K562 (cell line): ENCODE data around the gene SLC24A3. TPM values are rescaled to one million over a fixed set of nuclear protein-coding genes. Genes with fewer than 3 reads are reported as not detected.

ENCODE experiments used
- ATAC-seq: fragments of 200-7000 bp; cut with Tn5 transposase; 3 replicates; pipeline ENCODE4 v1.9.1; 2020; ENCODE audit warnings: moderate library complexity
- BruUV-seq: library from RNA; stranded (reverse); fragments of 400-500 nt; replicated peaks from 2 replicates; lab custom pipeline; 2021; lab: Mats Ljungman, UMichigan
- CTCF ChIA-PET: fragments of 300-600 bp; formaldehyde crosslinking; extraction: SDS; loops from one replicate; lab custom pipeline; 2021; ENCODE audit warnings: low intra/inter-chr PET ratio; lab: Yijun Ruan, JAX
- POLR2A ChIA-PET: fragments of 300-600, 350-650 bp; sonication (Branson Sonifier 250); formaldehyde crosslinking; extraction: SDS; loops from one replicate; lab custom pipeline; 2021; ENCODE audit warnings: antibody characterized with exemption, inconsistent platforms; lab: Yijun Ruan, JAX
- DNase-seq, 4 experiments: peaks; one replicate each; pipeline versions ENCODE4 v3.0.0 to v3.0.0-alpha.2; 2011 to 2018; ENCODE audit warnings: low spot score in 3 of 4, mixed read lengths in 3 of 4; ENCODE audit errors: extremely low read depth in 1 of 4
- FAIRE-seq: peaks from 2 replicates; lab custom pipeline; 2011; peaks lifted over from hg19 to GRCh38; lab: Jason Lieb, UNC
- H2AFZ ChIP-seq: 2 replicates; pipeline ENCODE4 v1.6.0; 2011; ENCODE audit warnings: low read depth, low read length, control low read depth, inconsistent platforms
- H3K27ac ChIP-seq: fragments of 200-600 bp; 3 replicates; pipeline ENCODE4 v1.8.0; 2011; ENCODE audit warnings: low read depth, mild to moderate bottlenecking, control low read depth, inconsistent platforms, low read length, moderate library complexity, mixed read lengths; ENCODE audit errors: extremely low read depth
- H3K27me3 ChIP-seq, 2 experiments: fragments of 300-600 bp in 1 of 2; 2 replicates in 1 of 2; 3 replicates in 1 of 2; pipeline versions ENCODE4 v1.6.0 to v1.8.0; 2011; ENCODE audit warnings: inconsistent platforms in 2 of 2, low read length in 2 of 2, mild to moderate bottlenecking in 1 of 2, mixed read lengths in 1 of 2, moderate library complexity in 1 of 2; ENCODE audit not compliant: control insufficient read depth in 2 of 2, insufficient read depth in 2 of 2
- H3K36me3 ChIP-seq: fragments of 300-600 bp; 3 replicates; pipeline ENCODE4 v1.8.0; 2011; ENCODE audit warnings: mild to moderate bottlenecking, low read length, inconsistent platforms; ENCODE audit not compliant: control insufficient read depth, insufficient read depth
- H3K4me1 ChIP-seq, 2 experiments: fragments of 200-600 bp in 1 of 2; replicated peaks in 1 of 2; 2 replicates in 1 of 2; 3 replicates in 1 of 2; pipeline versions ENCODE4 v1.5.1 to v1.8.0; 2011; ENCODE audit warnings: inconsistent platforms in 2 of 2, low read length in 2 of 2, mild to moderate bottlenecking in 1 of 2, mixed read lengths in 1 of 2, moderate library complexity in 1 of 2; ENCODE audit not compliant: control insufficient read depth in 2 of 2, insufficient read depth in 2 of 2
- H3K4me2 ChIP-seq: 2 replicates; pipeline ENCODE4 v1.6.1; 2011; ENCODE audit warnings: low read length, control low read depth, inconsistent platforms, mixed read lengths; ENCODE audit not compliant: insufficient read depth
- H3K4me3 ChIP-seq: fragments of 200-600 bp; sonication (generic), shearing (Covaris generic); 2 replicates; pipeline ENCODE4 v1.5.1; 2016; ENCODE audit warnings: control low read depth, inconsistent platforms
- H3K79me2 ChIP-seq: fragments of 200-600 bp; 3 replicates; pipeline ENCODE4 v1.8.0; 2011; ENCODE audit warnings: low read length, inconsistent platforms; ENCODE audit not compliant: control insufficient read depth, insufficient read depth
- H3K9ac ChIP-seq, 2 experiments: 2 replicates each; pipeline versions ENCODE4 v1.6.0 to v1.6.1; 2011; ENCODE audit warnings: low read depth in 2 of 2, low read length in 2 of 2, control low read depth in 1 of 2, inconsistent platforms in 1 of 2, mild to moderate bottlenecking in 1 of 2, mixed read lengths in 1 of 2; ENCODE audit not compliant: insufficient read depth in 1 of 2
- H3K9me1 ChIP-seq: one replicate; pipeline ENCODE4 v1.6.0; 2011; ENCODE audit warnings: inconsistent platforms, mild to moderate bottlenecking, low read length, moderate library complexity; ENCODE audit not compliant: control insufficient read depth, insufficient read depth
- H3K9me3 ChIP-seq: replicated peaks from 2 replicates; pipeline ENCODE4 v1.5.1; 2011; ENCODE audit warnings: low read depth, low read length, inconsistent platforms; ENCODE audit not compliant: control insufficient read depth, insufficient read depth
- H4K20me1 ChIP-seq: replicated peaks from 2 replicates; pipeline ENCODE4 v1.6.1; 2011; ENCODE audit warnings: low read length, inconsistent platforms, mixed read lengths; ENCODE audit not compliant: control insufficient read depth, insufficient read depth
- ATF2 ChIP-seq: sonication (generic); formaldehyde crosslinking; IDR thresholded peaks from 2 replicates; pipeline ENCODE4 v1.8.1; 2022; ENCODE audit warnings: missing genetic modification reagents
- ELF2 ChIP-seq: fragments of 250-450 bp; sonication (Bioruptor Pico); IDR thresholded peaks from 2 replicates; pipeline ENCODE4 v1.5.0; 2021; ENCODE audit warnings: mild to moderate bottlenecking
- ESRRA ChIP-seq: fragments of 450-650 bp; IDR thresholded peaks from 2 replicates; pipeline ENCODE4 v1.6.1; 2014; ENCODE audit warnings: low read depth, mild to moderate bottlenecking, moderate library complexity, borderline replicate concordance
- GTF2F1 ChIP-seq: IDR thresholded peaks from 2 replicates; pipeline ENCODE4 v1.6.1; 2011; ENCODE audit warnings: low read depth, low read length, improper control_type of control experiment
- NFIC ChIP-seq: fragments of 450-650 bp; IDR thresholded peaks from 2 replicates; pipeline ENCODE4 v1.6.1; 2017; ENCODE audit warnings: mild to moderate bottlenecking, inconsistent platforms
- PHB ChIP-seq: fragments of 250-450 bp; sonication (Bioruptor Pico); IDR thresholded peaks from 2 replicates; pipeline ENCODE4 v1.5.0; 2021
- ZBTB49 ChIP-seq: sonication (generic); formaldehyde crosslinking; IDR thresholded peaks from 2 replicates; pipeline ENCODE4 v1.8.0; 2022; ENCODE audit warnings: missing genetic modification reagents, mild to moderate bottlenecking, borderline replicate concordance
- ZNF121 ChIP-seq: sonication (generic); formaldehyde crosslinking; conservative IDR thresholded peaks from 2 replicates; pipeline ENCODE4 v1.8.0; 2022; ENCODE audit warnings: missing genetic modification reagents
- ZNF707 ChIP-seq: fragments of 250-450 bp; sonication (Bioruptor Pico); conservative IDR thresholded peaks from 2 replicates; pipeline ENCODE4 v1.8.0; 2022; ENCODE audit warnings: inconsistent platforms, mild to moderate bottlenecking, moderate library complexity
- WGBS: fragments of 100-300 bp; shearing (Covaris generic); methylation state at CpG from one replicate; pipeline ENCODE4 v1.1.6; 2016; ENCODE audit warnings: low coverage, mixed read lengths; ENCODE audit not compliant: insufficient coverage; ENCODE audit errors: missing lambda C conversion rate; 5-methylcytosine and 5-hydroxymethylcytosine counted together
- in situ Hi-C: fragments of 300-500 bp; cut with MboI; formaldehyde crosslinking; loops from 4 replicates; pipeline ENCODE4 v1.15.0; 2018; ENCODE audit warnings: inconsistent platforms, mixed read lengths
- intact Hi-C: fragments of 100-400 bp; cut with micrococcal nuclease; formaldehyde crosslinking; loops from 2 replicates; pipeline ENCODE4 v1.14.2; 2022
- polyA plus RNA-seq, 8 experiments: library from polyadenylated mRNA; depleted of rRNA in 4 of 8; stranded (reverse) in 5 of 8; unstranded in 3 of 8; fragments of >200 nt; fragmentation: Nextera tagmentation in 2 of 8; fragmentation: Illumina TruSeq in 1 of 8; extraction: Ambion mirVana in 2 of 8; extraction: Trizol in 1 of 8; gene quantifications; 2 replicates each; pipeline versions ENCODE4 v1.2.1 to v1.2.3, GENCODE V29; 2011 to 2014; ENCODE audit warnings: inconsistent platforms in 1 of 8, missing spikeins in 1 of 8
- total RNA-seq, 7 experiments: library from RNA; depleted of rRNA in 6 of 7; stranded (reverse); fragments of >200 nt in 6 of 7; fragmentation: Illumina TruSeq in 2 of 7; extraction: Trizol in 2 of 7; gene quantifications; 2 replicates each; pipeline versions ENCODE4 v1.2.1 to v1.2.3, GENCODE V29; 2011 to 2021; ENCODE audit warnings: low replicate concordance in 1 of 7

The SLC24A3 gene
- total and polyA plus RNA-seq, 9 of the 15 experiments (the other 6 are each of a cell fraction or from before 2014, with no cell fraction given) = not detected

DNA sequence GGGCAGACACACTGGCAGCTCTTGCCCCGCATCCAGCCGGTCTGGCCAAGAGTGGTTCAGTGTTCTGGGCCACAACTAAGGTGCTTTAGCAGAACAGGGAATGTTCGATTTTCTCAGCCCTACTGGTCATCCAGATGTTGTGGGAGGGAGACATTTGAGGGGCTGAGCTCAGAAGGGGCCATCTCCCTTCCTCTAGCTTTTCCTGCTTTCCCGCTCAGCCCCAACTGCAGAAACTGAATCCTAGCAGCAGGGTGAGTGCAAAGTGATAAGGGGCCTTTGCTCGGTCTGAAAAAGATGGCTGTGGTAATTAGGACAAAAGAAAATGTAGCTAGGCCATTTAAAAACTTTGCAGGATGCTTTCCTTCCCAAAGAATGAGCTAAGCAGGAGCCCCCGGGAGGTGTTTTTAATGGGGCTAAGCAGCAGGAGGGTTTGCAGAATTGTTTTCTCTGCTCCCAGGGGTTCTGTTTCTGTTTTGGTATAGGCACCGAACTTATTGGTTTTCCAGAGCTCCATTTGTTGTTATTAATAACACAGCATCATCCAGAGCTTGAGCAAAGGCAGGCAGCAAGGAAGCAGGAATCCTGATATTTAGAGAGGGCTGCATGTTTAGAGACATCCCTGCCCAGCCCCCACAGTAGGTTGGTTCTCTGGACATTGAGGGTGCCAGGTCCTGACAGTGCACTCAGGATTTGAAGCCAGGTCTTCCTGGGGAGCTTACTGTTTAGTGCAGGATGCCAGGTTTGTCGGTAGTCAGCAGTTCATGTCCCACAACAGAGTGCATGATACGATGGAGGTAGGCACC is 210.9 kb downstream of the SLC24A3 start:
- BruUV-seq = no TSS peak
- Histone ChIP-seq H3K36me3 (no peaks in the 10 kb centered on the region), H3K27ac (no peak overlapping the region), H4K20me1 (no peaks in the 10 kb centered on the region), H3K9me1 (no peaks in the 10 kb centered on the region), H2AFZ (no peak overlapping the region), H3K4me3 (no peak overlapping the region), H3K79me2 (no peaks in the 10 kb centered on the region), H3K4me2 (no peak overlapping the region), H3K27me3 (peaks cover 0 to 7% of the 10 kb centered on the region in 2 experiments; a peak in 1 of 5 replicates), H3K9ac (no peak overlapping the region), H3K4me1 (no peaks in the 10 kb centered on the region; a peak in 1 of 5 replicates), H3K9me3 (no peaks in the 10 kb centered on the region)
- ChIA-PET CTCF (no interaction called here), POLR2A (no interaction called here)
- ATAC-seq (no peak), FAIRE-seq (no peak), DNase-seq (no peak)
- WGBS = 0% methylated on average over 6 of the region's 9 CpGs
- in situ Hi-C loops = no loop called here
- intact Hi-C loops = no loop called here
- TF ChIP-seq ELF2 (CRISPR knock-in tag) = no peak
- no peak for TF ChIP-seq PHB
- TF ChIP-seq NFIC = no peak

- in situ Hi-C loops = no loop called here
- TF ChIP-seq ATF2 (CRISPR knock-in tag) = no peak
- no peak for TF ChIP-seq ZNF707 (CRISPR knock-in tag)
- no peak for TF ChIP-seq ZBTB49 (CRISPR knock-in tag)
- no peak for TF ChIP-seq ELF2 (CRISPR knock-in tag)
- no peak for TF ChIP-seq GTF2F1
- no peak for TF ChIP-seq ESRRA
- TF ChIP-seq ZNF121 (CRISPR knock-in tag) = no peak
Observed at GRCh38 chr20:19423900-19424620, 211.6 kb downstream of the SLC24A3 start.

More at GRCh38 chr20:19423900-19424620, 211.6 kb downstream of the SLC24A3 start:
- 2% methylated on average over 7 of the region's 8 CpGs for WGBS
- intact Hi-C loops = no loop called here
- Histone ChIP-seq H3K9ac (no peak overlapping the region), H3K36me3 (no peaks in the 10 kb centered on the region), H3K27ac (no peak overlapping the region), H3K27me3 (peaks cover 0 to 7% of the 10 kb centered on the region in 2 experiments; a peak in 1 of 5 replicates), H2AFZ (no peak overlapping the region), H3K9me3 (no peaks in the 10 kb centered on the region), H3K79me2 (no peaks in the 10 kb centered on the region), H3K4me3 (no peak overlapping the region), H3K4me1 (no peaks in the 10 kb centered on the region; a peak in 1 of 5 replicates), H3K9me1 (no peaks in the 10 kb centered on the region), H4K20me1 (no peaks in the 10 kb centered on the region), H3K4me2 (no peak overlapping the region)
- no peak for DNase-seq
- ChIA-PET CTCF (no interaction called here), POLR2A (no interaction called here)
- no TSS peak for BruUV-seq
- no peak for ATAC-seq
- no peak for FAIRE-seq
